PFSK-1 (cell line): ENCODE data around the gene NRIP1.

Experiments used
- POLR2AphosphoS5 ChIP-seq: IDR thresholded peaks from 2 replicates; pipeline ENCODE4 v1.6.1; 2012; ENCODE audit warnings: low read depth, mild to moderate bottlenecking, control low read depth, low read length, moderate library complexity
- REST ChIP-seq, 2 experiments: IDR thresholded peaks; 2 replicates each; pipeline versions ENCODE4 v1.6.1 to v1.8.0; 2011 to 2012; ENCODE audit warnings: low read depth in 2 of 2, low read length in 2 of 2, control low read depth in 1 of 2, inconsistent platforms in 1 of 2, mild to moderate bottlenecking in 1 of 2, moderate library complexity in 1 of 2; ENCODE audit not compliant: insufficient read depth in 1 of 2

- TF ChIP-seq POLR2AphosphoS5 (no peak), REST (IDR thresholded peaks at IDR 0.05; ENCODE audit: insufficient read depth in 1 of 2, low read depth in 2 of 2, low read length in 2 of 2) (no peak)
These were observed 119.6 kb downstream of the NRIP1 start for GRCh38 chr21:14945176-14945575.
